Measurements from ENCODE around the gene SKOR1.

DNA sequence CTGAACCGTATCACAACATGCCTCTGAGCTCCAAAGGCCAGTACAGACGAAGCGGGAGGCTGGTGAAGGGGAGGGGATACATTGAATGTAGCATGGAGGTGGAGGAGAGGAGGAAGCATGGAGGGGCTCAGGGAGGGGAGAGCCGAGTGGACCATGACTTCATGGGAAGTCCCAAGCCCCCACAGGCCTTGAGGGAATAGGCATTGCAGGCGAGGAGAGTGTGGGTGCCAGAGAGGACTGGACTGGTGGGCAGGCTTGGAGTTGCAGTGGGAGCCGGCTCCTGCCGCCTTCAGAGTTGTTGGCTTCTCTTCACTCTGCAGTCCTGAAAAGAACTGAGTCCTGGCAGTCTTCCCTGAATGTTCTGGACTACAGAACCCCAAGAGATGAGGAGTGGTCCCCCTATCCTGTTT is 17.8 kb downstream of the SKOR1 start:
- TF ChIP-seq CTCF (IDR thresholded peaks at IDR 0.05) (no peak), POLR2A (IDR thresholded peaks at IDR 0.05) (no peak), POLR2AphosphoS5 (IDR thresholded peaks at IDR 0.05) (no peak)

Data from suprapubic skin (tissue), 4 donors.